NCI-H446 (cell line): Measurements from ENCODE around the gene GIT1.
"Not testable (repeated sequence)": the region's sequence is repeated elsewhere in the genome, so short reads cannot be mapped to it uniquely, and the experiment has no call there.

Experiments used
- DNase-seq, 2 experiments: peaks; one replicate each; lab custom pipeline; 2025; lab: John Stamatoyannopoulos, UW

GIT1 gene

DNA sequence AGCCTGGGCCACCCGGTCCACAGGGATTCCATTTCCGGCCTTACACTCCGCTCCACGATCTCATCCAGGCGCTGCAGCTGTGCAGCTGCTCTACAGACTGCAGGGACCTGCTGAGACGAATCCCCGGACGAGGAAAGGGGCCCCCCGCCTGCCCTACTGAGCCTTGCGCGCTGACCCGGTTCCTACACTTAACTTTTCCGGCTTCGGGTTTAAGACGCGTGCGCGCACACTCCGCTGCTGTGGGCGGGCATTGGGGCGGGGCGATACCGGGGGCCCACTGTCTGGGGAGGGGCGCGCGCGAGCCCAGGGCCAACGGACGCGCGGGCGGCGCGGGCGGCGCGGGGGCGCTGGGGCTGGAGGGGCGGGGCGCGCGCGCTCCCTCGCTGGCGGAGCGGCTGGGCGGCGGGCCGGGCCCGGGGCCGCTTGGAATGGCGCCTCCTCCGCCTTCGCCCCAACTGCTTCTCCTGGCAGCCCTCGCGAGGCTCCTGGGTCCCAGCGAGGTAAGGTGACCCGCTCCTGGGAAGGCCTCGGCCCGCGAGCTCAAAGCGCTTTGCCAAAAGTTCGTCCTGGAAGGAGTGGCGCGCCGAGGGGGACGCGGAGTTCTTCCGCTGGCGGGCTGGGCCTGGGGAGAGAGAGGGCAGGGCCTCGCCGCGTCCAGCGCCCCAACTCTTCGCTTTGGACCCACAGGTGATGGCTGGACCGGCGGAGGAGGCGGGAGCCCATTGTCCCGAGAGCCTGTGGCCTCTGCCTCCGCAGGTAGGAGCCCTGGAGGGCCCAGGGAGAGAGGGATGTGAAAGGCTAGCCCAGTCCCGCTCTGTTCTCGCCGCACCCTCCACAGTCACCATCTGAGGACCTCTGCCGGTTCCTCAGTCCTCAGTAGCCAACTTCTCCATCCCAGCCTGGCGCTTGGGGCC lies 20.9 kb downstream of the GIT1 start, which contains the start of gene TP53I13:
TSS of gene TP53I13 (plus strand) at position 371 of the 914 bp plus-strand sequence. CDS start at position 429, 58 bp downstream.
- DNase-seq, result peak; percentile 26 to 84

DNA sequence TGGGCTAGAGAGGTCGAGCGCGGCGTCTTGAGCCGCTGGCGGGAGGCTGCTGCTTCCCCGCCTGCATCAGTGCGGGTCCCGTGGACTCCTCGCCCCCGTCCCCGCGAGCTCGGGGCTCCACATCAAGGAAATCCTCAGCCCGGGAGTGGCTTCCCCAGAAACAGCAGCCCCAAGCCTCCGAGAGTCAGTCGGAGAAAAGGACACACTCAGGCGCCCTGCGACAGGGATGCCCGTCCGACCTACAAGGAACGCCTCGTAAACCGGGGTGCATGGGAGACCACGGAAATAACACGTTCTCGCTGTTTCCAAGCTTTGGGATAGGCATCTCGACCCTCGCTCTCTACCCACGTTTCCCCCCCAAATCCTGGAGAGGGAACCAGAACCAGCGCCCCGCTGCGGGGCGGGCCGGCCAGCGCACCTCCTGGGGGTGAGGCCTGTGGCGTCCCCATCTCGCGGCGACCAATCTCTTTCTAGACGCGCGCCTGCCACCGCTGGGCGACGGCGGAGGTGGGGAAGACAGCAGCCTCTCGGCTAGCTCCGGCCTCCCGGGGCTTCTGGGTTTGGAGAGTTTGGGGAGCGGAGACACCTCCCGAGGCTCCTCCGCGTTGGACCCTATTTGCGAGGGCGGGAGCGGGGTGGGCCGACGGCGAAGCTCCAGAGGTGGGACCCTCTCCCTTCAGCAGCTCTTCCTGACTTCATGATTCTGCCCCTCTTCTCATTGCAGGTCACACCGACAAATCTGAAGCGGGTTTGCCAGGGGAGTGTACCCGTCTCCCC lies 21.7 kb downstream of the GIT1 start:
- no peak for DNase-seq

DNA sequence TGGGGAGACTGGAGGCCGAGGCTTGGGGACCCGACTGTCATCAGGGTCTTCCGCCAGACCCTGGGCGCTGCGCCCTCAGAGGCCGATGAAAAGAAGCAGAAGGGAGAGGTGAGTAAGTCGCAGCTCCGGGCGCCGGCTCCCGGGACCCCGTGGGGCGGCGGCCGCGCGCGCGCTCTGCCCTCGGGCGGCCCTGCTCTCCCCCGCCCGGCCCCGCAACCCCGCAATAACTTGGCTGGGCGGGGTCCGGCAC lies 22.2 kb downstream of the GIT1 start:
- DNase-seq, result no peak

DNA sequence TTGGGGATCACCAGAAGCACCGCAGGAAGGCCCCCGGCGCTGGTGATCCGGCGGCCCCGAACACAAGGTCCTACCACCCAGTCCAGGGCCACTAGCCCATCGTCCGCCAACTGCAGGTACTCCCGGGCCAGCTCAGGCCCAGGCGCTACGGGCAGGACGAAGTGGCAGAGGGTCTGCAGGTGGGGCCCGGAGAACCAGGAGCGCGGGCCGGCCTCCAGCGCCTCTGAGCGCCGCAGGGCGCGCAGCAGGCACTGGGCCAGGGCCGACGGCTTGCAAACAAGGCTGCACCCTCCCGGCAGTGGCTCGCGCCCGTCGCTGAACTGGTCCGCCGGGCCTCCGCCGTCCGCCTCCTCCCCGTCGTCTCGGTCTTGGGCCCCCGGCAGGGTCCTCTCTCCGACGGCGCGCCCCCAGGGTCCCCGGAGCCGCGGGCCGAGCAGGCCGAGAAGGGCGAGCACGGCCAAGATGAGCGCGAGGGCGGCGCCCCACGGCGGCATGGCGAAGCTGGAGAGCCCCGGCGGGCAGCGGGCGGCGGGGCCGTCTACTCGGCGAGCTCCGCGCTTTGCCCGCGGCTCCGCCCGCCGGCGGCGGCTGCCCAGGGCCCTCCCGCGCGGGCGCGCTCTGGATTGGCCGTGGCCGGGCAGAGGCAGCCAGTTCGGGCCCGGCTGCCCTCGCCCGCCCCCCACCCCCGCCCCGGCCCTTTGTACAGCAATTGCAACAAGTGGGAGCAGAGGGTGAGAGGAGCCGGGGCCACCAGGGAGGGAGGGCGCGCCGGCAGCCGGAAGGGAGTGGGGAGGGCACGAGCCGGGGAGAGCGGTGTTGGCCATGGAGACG lies 22.8 kb downstream of the GIT1 start, which contains the start of gene ABHD15:
TSS of gene ABHD15 (minus strand) at position 565 of the 831 bp plus-strand sequence. CDS start at position 494, 71 bp downstream.
- DNase-seq, result peak in 1 of 2 experiments; percentile 31

DNA sequence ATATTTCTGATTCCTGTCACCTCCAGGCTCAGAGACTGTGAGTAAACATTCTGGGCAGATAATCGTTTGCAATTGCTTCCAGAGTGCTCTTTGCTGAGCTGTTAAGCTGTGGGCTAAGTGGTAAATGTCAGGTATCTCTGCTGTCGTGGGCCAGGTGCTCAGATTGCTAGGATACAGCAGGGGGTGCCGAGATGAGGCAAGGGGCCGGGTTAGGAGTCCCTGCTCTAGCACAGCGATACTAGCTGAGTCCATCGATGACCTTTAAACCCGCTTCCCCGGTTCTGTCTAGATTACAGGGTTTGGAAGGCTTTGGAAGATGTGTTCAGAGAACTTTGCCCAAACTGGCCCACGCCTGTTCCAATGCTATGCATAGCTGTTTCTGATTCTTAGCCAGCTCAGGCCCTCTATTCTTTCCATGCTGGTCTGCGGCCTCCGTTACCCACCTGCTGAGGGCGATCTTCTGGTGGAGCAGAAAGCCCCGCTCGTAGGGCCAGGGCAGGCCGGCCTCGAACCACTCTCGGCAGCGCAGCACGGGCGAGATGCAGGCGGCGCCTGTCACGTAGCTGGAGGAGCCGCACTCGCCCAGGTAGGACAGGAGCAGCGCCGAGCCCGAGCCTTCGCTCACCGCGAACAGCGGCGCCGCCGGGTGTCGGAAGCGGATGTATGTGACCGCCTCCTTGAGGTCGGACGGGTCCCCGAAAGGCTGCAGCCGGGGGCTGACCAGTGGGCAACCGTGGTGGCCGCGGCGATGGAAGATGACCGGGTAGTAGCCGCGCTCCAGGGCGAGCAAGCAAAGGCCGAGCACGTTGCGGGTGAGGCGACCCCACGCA lies 23.6 kb downstream of the GIT1 start:
- DNase-seq, result no peak

DNA sequence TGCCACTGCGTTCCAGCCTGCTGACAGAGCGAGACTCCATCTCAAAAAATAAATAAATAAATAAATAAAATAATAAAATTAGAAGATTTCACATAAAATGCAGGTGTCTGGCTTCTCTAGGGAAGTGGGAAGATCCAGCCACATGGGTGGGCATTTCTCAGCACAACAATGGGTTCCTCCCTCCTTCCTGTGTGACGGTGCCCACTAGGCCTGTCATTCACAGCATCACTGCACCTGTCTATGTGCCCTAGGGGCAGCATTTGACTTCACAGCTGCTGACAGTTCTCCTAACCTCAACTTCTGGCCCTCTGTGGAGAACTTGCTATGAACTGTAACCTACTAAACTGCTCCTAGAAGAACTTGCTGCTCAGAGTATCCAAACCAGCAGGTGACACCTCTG lies 25.6 kb downstream of the GIT1 start:
- DNase-seq, result no peak

DNA sequence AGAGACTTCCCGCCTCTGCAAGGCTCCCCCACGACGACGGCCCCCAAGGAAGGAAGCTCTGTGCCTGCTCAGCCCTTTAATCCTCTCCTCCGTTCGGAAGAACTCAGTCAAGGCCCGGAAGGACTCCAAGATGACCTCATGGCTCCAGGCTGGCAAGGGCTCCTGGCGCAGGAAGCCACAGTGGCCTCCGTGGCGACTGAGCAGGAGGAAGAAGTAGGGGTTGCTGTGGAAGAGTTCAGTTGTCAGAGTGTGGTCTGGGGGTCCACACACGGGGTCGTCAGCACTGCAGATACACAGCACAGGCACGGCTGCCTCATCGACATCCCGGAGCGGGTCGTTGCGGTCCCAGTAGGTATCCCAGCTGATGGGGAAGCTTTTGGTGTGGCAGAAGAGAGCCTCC lies 26.8 kb downstream of the GIT1 start:
- DNase-seq, result no peak

DNA sequence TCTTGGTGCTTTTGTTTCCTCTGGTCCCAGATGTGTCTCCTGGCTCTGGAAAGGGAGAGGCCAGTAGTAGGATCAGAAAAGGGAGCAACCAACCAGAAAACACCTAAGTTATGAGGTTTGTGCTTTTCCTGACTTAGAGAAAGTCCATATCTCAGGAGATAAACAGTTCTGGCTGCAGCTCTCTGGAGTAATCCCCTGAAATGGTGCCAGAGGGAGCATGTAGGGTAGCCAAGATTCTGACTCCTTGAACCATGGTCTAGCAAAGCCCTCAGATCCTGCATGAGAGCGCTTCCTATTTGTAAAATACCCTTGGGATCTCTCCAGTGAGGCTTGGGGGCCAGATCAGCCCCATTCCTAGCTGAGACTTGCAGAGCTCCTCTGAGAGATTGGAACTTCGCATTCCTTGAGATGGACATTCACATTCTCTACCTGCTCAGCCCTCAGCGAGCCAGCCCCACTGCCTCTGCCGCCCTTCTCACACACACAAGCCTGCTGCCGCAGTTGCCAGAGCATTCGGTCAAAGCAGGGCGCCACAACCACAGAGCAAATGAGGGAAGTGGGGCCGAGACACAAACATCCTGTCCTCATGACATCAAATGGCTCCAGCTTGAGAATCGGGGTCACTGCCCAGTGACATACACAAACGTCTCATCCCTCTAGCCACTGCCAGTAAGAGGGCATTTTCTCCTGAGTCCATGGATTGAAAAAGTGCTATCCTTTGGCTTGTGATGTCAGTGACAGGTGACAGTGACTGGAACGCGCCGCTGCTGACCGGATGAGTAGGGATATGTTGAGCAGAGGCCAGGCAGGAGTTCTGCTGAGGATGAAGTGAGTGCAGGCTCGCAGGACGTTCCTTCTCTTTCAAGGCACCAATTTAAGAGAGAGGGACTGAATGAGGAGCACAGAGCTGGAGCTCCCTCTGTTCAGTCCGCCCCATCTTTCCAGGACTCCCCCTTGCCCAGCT lies 27.6 kb downstream of the GIT1 start:
- DNase-seq, result no peak

DNA sequence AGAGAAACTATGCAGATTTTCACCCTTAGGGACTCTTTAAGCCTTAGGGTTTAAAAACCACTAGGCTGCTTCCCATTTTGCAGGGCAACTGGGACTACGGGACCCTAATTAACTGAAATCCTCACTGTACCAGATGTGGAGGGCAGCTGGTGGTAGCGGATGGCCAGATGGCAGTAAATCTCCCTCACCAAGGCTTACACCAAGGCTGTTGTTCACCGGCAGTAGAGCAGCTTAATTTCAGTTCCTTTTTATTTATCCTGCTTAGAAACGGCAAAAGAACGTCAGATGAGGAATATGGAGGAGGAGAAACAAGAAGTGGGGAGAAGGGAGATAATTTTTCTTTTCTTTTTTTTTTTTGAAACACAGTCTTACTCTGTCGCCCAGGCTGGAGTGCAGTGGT lies 29.1 kb downstream of the GIT1 start:
- DNase-seq, result no peak

DNA sequence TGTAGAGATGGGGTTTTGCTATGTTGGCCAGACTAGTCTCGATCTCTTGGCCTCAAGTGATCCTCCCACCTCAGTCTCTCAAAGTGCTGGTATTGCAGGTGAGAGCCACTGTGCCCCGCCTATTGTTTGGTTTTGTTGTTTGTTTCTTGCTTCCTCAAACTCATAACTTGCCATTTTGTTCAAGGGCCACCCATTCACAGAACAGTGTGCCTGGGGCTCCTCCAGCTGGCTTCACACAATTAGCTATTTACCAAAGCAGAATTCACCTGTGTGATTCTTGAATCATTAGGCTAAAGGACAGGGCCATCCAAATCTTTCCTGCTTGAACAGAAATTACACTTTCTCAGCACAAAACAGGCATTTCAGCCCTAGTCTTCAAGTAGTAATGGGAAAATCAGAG lies 29.8 kb downstream of the GIT1 start:
- no peak for DNase-seq

DNA sequence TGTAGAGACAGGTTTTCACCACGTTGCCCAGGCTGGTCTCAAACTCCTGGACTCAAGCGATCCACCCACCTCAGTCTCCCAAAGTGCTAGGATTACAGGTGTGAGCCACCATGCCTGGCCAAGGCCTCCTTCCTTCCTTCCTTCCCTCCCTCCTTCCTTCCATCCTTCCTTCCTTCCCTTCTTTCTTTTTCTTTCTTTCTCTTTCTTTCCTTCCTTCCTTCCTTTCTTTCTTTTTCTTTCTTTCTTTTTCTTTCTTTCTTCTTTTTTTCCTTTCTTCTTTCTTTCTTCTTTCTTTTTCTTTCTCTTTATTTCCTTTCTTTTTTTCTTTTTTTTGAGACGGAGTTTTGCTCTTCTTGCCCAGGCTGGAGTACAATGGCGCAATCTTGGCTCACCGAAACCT lies 31.3 kb downstream of the GIT1 start:
- not testable (repeated sequence) for DNase-seq

DNA sequence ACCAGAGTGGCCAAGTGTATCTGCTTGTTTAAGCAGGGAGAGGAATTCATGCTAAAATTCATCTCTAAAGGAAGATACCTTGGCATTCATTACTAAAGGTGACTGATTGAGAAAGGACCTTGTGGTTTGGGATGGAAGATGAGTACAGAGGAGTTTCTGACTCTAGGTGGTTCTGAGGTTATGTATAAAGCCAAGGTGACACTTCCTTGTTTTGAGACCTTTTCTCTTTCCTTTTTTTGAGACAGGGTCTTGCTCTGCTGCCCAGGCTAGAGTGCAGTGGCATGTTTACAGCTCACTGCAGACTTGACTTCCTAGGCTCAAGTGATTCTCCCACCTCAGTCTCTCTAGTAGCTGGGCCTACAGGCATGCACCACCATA lies 31.7 kb downstream of the GIT1 start:
- no peak for DNase-seq

DNA sequence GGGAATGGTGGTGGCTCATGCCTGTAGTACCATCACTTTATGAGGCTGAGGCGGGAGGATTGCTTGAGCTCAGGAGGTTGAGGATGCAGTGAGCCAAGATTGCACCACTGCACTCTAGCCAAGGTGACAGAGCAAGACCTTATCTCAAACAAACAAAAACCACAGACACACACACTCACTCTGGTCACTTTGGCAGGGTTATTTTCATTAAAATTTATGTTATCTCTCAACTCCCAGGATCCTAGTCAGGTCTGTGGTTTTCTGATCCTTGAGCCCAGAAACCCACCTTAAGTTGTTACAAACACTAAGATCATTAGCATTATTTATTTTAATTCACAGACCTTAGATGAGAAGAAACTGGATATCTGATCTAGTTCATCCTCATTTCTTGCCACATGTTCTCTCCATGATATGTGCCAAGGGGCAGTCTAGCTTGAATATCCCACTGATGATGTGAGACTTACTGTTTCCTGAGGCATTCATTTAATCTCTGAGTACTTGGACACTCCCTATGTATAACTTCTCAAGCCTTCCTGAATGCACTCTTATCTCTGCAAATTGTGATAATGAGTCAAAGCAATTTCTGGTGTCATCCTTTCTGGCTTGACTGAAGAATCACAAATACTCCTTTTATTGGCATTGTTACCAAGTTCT lies 32.2 kb downstream of the GIT1 start:
- no peak for DNase-seq

DNA sequence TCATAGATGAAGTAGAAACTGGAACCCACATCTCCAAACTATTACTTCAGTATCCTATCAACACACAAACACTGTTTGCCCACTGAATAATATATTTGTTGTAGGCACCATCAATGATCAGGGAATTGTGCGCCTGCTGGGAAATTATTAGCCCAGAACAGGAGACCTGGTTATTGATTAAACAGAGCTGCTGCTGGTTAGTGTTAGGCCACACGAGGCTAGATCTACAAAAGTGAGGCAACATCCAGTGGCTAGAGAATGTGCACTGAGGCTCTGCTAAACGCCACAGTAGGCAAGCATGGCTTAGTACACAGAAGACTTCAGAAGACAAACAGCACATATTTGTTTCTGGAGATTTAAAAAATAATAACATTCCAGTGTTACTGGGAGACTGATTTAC lies 33.6 kb downstream of the GIT1 start:
- no peak for DNase-seq

DNA sequence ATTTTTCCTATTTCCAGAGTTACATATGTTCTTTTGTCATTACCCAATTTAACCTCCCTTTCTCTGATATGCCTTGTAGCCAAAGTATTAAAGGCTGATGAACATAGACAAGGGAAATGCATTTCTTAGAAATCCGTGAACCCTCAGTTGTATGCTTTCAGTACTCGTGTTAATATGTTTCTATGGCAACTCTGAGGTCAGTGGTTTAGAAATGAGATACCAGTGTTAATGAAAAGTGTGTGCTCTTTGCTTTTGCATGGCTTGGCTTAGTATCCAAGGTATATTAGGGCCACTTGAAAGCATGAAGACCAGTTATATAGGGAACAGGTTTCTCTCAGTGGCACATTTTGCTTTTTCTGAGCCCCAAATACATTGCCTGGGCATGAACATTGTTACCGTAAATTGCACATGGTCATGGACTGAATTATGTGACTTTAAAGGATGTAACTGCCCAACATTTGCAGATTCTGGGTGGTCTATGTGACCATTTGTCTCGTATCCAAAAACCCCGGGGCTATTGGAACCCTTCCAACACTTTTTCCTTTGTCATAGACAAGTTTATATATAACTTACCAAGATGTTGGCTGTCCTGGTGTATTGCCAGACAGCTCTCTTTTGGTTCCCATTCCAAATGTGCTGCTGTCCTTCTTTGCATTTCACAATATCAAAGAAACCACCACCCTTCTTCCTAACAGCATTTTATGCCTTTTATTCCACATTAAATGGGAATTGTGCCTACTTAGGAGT lies 40.1 kb downstream of the GIT1 start:
- DNase-seq, result no peak

DNA sequence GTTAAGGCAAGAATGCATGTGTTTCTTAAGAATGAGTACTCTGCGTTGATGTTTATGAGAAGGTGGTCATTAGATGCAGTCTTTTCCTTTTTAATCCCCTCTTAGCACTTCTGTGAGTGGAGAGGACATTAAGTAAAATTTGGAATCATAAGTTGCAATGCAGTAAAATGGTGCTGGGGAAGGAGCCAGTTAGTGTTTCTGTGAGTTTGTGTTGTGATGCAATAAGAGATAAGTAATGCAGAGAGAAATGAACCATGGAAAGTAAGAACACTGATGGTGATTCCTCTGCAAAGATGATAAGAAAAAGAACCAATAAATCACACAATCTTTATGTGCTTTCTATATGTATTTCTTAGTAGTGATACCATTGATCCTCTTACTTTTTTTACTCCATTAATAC lies 42.6 kb downstream of the GIT1 start:
- DNase-seq, result no peak

DNA sequence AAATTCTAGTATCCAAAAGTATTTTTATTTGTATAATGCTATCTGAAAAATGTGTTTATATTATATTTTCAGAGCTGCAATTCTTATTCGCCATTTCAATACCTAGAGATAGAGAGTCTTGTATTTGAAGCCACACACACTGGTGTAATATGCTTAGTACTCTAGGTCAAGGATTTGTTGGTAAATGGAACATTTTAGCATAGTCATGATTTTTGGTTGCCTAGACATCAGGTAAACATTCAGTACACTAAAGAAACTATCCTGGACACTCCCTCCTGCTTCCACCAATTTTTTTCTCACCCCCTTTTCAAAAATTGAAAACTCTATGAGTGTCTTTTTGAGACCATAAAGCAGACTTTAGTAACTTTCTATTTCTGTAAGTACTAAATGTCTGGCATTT lies 43.4 kb downstream of the GIT1 start:
- DNase-seq, result no peak

DNA sequence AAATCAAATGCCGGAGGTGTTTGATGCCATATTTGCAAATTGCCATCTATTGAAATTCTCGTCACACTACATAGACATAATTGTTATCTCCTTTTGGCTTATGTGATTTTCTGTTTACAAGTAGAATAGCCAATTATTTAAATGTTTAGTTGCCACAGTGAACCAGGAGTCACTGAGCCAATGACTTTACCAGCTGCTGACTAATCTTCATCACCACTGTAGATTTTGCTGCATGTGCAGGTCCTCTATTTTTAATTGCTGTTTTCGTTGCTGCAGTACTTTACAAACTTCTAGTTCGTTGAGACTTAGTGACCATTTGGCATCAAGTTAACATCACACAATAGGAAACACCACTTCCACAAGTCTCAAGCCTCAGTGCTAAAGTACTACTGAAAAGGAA lies 45.4 kb downstream of the GIT1 start:
- no peak for DNase-seq

DNA sequence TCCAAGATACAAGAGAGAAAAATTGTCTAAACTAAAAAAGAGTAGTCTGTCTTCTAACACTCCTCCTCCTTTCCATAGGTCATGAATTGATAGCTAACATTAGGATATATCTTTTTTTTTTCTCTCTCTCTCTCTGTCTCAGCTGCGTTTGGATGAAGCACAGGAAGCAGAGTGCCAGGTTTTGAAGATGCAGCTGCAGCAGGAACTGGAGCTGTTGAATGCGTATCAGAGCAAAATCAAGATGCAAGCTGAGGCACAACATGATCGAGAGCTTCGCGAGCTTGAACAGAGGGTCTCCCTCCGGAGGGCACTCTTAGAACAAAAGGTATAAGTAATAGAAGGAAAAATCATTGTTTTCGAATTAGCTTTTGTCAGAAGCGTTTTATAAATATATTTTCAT lies 55.5 kb downstream of the GIT1 start:
- DNase-seq, result no peak
